Measurements from ENCODE around the gene PLEKHA5.

DNA sequence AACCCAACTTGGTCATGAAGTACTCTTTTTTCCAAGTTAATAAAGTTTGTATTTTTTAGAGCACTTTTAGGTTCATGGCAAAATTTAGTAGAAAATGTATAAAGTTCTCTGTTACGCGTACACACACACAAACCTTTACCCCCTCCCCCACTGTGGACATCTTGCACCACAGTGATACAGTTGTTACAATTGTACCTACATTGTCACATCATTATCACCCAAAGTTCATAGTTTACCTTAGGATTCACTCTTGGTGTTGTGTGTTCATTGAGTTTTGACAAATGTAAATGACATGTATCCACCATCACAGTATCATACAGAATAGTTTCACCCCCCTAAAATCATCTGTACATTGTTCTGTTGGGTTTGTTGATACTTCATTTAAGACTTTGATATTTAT lies 23.9 kb downstream of the PLEKHA5 start:
- TF ChIP-seq, protein P1, sequence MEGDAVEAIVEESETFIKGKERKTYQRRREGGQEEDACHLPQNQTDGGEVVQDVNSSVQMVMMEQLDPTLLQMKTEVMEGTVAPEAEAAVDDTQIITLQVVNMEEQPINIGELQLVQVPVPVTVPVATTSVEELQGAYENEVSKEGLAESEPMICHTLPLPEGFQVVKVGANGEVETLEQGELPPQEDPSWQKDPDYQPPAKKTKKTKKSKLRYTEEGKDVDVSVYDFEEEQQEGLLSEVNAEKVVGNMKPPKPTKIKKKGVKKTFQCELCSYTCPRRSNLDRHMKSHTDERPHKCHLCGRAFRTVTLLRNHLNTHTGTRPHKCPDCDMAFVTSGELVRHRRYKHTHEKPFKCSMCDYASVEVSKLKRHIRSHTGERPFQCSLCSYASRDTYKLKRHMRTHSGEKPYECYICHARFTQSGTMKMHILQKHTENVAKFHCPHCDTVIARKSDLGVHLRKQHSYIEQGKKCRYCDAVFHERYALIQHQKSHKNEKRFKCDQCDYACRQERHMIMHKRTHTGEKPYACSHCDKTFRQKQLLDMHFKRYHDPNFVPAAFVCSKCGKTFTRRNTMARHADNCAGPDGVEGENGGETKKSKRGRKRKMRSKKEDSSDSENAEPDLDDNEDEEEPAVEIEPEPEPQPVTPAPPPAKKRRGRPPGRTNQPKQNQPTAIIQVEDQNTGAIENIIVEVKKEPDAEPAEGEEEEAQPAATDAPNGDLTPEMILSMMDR (IDR thresholded peaks at IDR 0.05): no peak
- no peak for TF ChIP-seq EP300 (IDR thresholded peaks at IDR 0.05)
